Heart right ventricle (tissue), 16 donors: ENCODE measurements around the gene MGST2. TPM values are rescaled to one million over a fixed set of nuclear protein-coding genes. Genes with fewer than 3 reads are reported as not detected.
A peak's percentile ranks its signal among the peaks of the same experiment; 100 is the strongest.

ENCODE experiments used
- ATAC-seq, 8 donors: fragments of 200-7000 bp; cut with Tn5 transposase; one replicate each; pipeline ENCODE4 v1.9.1; 2020; ENCODE audit warnings: mild to moderate bottlenecking in 8 of 8, moderate library complexity in 8 of 8, moderate number of reproducible peaks in 1 of 8
- DNase-seq, 2 donors: peaks; one replicate each; pipeline ENCODE4 v3.0.0-alpha.2; 2020
- H3K27ac ChIP-seq, 10 donors: fragments of 200-600 bp; sonication (generic) in 2 of 10; one replicate each; pipeline versions ENCODE4 v1.5.0 to v1.8.0; 2020 to 2022; ENCODE audit warnings: mild to moderate bottlenecking in 3 of 10
- H3K27me3 ChIP-seq, 7 donors: fragments of 200-600 bp; one replicate each; pipeline ENCODE4 v1.8.0; 2021 to 2022; ENCODE audit warnings: mild to moderate bottlenecking in 2 of 7
- H3K36me3 ChIP-seq, 9 donors: fragments of 200-600 bp; sonication (generic) in 1 of 9; one replicate each; pipeline versions ENCODE4 v1.5.0 to v1.8.0; 2020 to 2022; ENCODE audit warnings: mild to moderate bottlenecking in 2 of 9
- H3K4me1 ChIP-seq, 9 donors: fragments of 200-600 bp; sonication (generic) in 1 of 9; one replicate each; pipeline versions ENCODE4 v1.5.0 to v1.8.0; 2020 to 2022; ENCODE audit warnings: mild to moderate bottlenecking in 4 of 9
- H3K4me3 ChIP-seq, 10 donors: fragments of 200-600 bp; sonication (generic) in 2 of 10; one replicate each; pipeline versions ENCODE4 v1.5.0 to v1.8.0; 2020 to 2022; ENCODE audit warnings: mild to moderate bottlenecking in 7 of 10, moderate library complexity in 2 of 10
- H3K9me3 ChIP-seq, 11 donors: fragments of 200-600 bp in 10 of 11; sonication (generic) in 2 of 11; one replicate each; pipeline versions ENCODE4 v1.5.0 to v1.8.0; 2013 to 2022; ENCODE audit warnings: mild to moderate bottlenecking in 2 of 11, control low read depth in 1 of 11, moderate library complexity in 1 of 11
- CTCF ChIP-seq, 9 donors: fragments of 200-600 bp; sonication (generic) in 2 of 9; IDR thresholded peaks; one replicate each; pipeline versions ENCODE4 v1.5.0 to v1.8.0; 2021 to 2022; ENCODE audit warnings: antibody characterized with exemption in 9 of 9, mild to moderate bottlenecking in 5 of 9, moderate library complexity in 1 of 9
- WGBS, 2 donors: extraction: QIAGEN DNeasy Blood & Tissue Kit; methylation state at CpG; one replicate each; pipeline ENCODE4 v1.1.7; 2013; ENCODE audit warnings: inconsistent platforms in 1 of 2; 5-methylcytosine and 5-hydroxymethylcytosine counted together
- intact Hi-C, 10 donors: fragments of 100-400 bp; cut with DNase I; formaldehyde crosslinking; loops; one replicate each; pipeline versions ENCODE4 v1.11.1 to v1.14.2; 2022
- long read RNA-seq, 3 donors: library from polyadenylated mRNA; unstranded; transcript quantifications; one replicate each; pipeline ENCODE4 v2.0.0, GENCODE V29; 2020 to 2021
- polyA plus RNA-seq, 2 donors: library from polyadenylated mRNA; stranded (reverse); fragments of 200-250 nt; gene quantifications; one replicate each; pipeline ENCODE4 v1.2.3, GENCODE V29; 2013
- total RNA-seq, 10 donors: library from RNA; stranded (reverse); fragmentation: NEBNext Ultra II Directional in 3 of 10; extraction: Animal tissue kit (Norgen Biotek cat#: 25700) in 3 of 10; gene quantifications; one replicate each; pipeline versions ENCODE4 v1.2.1 to v1.2.4, GENCODE V29; 2021 to 2023
- donor health status: Arrhythmogenic right ventricular cardiomyopathy.
- donor health status: ischemic (EF 13 %, LVEDD 7.1; RV severe dilation, severe dysfunction).
- donor health status: healthy with polysubstance abuse.
- donor health status: DM: no; HTN: yes; CAD: no.
- donor health status: DM: no; HTN: no; CAD: no.
- donor health status: ischemic (EF 25% LVEDD 6.9; RV normal size, moderate dysfunction).
- donor health status: ischemic (EF 25% LVEDD 5.7; RV mildly dilated, moderate dysfunction).
- donor health status: healthy.
- donor health status: DM: yes; HTN: yes; CAD: no.
- donor health status: Ischemic cardiomyopathy.
- donor health status: ischemic (EF 35%, LVEDD 5.7; RV mildly dilated, moderate dysfunction).
- donor health status: nonischemic (EF 11% LVEDD 7.7; RV severe dilation, severe dysfunction).
- donor health status: DM: yes; HTN: yes; CAD: no.
- donor health status: PGD.
- donor health status: ischemic (EF 29% LVEDD 5.4; RV normal size, mild dysfunction).
- donor health status: nonischemic (EF 23%, LVEDD 6.1; RV moderate dilation, normal function).

MGST2 gene
- total RNA-seq (100 to 1,000 TPM in 9 of 10 donors, 10 to 100 TPM in 1; 99.1 to 125 (median 107) TPM), polyA plus RNA-seq (100 to 1,000 TPM in 1 of 2 donors, 10 to 100 TPM in 1; 97.6 to 203 TPM)
- long read RNA-seq, donor 1, transcript MGST2-201 (5 exons, 801 nt), result major isoform, 17 of 38 reads
- long read RNA-seq, donor 1, partial matches to known transcripts, result 7 of 38 reads
- long read RNA-seq, donor 1, other reads (novel, unspliced or antisense), result 10 of 38 reads
- long read RNA-seq, donor 2, transcript MGST2-201 (5 exons, 801 nt), result major isoform, 18 of 33 reads
- long read RNA-seq, donor 2, partial matches to known transcripts, result 1 of 33 reads
- long read RNA-seq, donor 2, other reads (novel, unspliced or antisense), result 9 of 33 reads
- long read RNA-seq, donor 3, partial matches to known transcripts, result 2 of 10 reads
- long read RNA-seq, donor 3, other reads (novel, unspliced or antisense), result 4 of 10 reads

DNA sequence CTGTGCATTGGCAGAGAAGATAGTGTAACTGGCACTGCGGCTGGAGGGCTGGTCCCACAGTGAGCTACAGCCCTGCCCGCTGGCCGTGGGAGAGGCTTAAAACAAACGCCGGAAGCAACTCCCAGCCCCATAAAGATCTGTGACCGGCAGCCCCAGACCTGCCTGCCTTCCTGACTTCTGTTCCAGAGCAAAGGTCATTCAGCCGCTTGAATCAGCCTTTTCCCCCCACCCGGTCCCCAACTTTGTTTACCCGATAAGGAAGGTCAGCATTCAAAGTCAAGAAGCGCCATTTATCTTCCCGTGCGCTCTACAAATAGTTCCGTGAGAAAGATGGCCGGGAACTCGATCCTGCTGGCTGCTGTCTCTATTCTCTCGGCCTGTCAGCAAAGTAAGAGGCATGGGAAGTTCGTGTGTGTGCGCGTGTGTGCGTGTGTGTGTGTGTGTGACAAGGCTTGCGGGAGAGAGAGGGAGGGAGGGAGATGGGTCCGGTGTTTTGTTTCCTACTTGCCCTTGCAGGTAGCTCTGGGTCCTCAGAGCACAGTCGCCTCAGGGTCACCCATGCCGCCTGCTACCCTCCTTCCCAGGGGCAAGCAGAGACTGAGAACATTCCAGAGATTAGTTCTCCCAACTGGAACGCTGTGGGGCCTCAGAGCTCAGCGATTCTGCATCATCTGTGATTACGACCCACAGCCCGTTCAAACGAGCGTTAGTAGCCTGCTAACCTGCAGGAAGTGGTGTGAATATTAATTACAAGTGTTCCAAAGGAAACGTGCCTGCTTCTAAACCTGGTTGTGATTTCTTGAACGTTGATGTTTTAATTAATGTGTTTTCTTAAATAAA, at the start of gene MGST2:
Gene MGST2 (plus strand): TSS at position 130 of the 840 bp plus-strand sequence. CDS start 201 bp downstream, at position 331.
- Histone ChIP-seq H3K36me3 (no peaks in the 10 kb centered on the region), H3K27ac (peak within 1 kb of the TSS; percentile 74 to 95 (median 92)), H3K4me1 (peaks cover 0 to 70% (median 46%) of the 10 kb centered on the region in 9 donors), H3K4me3 (peak within 1 kb of the TSS; percentile 27 to 68 (median 58)), H3K27me3 (no peaks in the 10 kb centered on the region), H3K9me3 (no peaks in the 10 kb centered on the region)
- peak in 1 of 9 donors; percentile 7 for TF ChIP-seq CTCF (IDR thresholded peaks at IDR 0.05)
- intact Hi-C loops, result loop anchor here in 2 of 10 donors (5.0 to 10.0 kb wide), 4 partner anchors 49 to 589 kb away; partner anchors contain the start of gene MAML3 (in 1 of the 2)
- DNase-seq (peak; percentile 80 to 85), ATAC-seq (peak; percentile 87 to 96 (median 94))
- WGBS, 2 donors, result 0 to 1% methylated on average over 32 of the region's 32 CpGs

- H3K4me3 ChIP-seq, result no peak overlapping the region
- peak in 8 of 9 donors; percentile 14 to 38 (median 26) for TF ChIP-seq CTCF (IDR thresholded peaks at IDR 0.05)
- WGBS, 2 donors, result 57 to 58% methylated on average over 7 of the region's 7 CpGs
- H3K27ac ChIP-seq, result no peak overlapping the region
- no peaks in the 10 kb centered on the region for H3K36me3 ChIP-seq
- intact Hi-C loops, result no loop called here
- no peak for DNase-seq
- no peak for ATAC-seq
- no peaks in the 10 kb centered on the region for H3K4me1 ChIP-seq
- no peaks in the 10 kb centered on the region for H3K9me3 ChIP-seq
- no peaks in the 10 kb centered on the region for H3K27me3 ChIP-seq
Observed at GRCh38 chr4:139617702-139618490, 47.7 kb upstream of the MGST2 start.

DNA sequence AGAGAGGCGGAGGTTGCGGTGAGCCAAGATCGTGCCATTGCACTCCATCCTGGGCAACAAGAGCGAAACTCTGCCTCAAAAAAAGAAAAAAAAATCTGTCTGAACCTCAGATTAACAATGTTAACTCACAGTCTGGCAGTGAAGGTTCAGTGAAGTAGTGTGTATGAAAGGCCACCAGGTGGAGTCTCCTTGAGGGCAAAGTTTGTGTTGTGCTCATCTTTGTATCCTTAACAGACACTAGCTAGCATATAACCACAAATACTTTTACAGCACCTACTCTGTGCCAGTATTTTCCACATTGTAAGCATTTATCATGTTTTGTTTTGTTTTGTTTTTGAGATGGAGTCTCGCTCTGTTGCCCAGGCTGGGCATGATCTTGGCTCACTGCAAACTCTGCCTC, 46.0 kb upstream of the MGST2 start:
- ATAC-seq, result no peak
- intact Hi-C loops, result no loop called here

More for the DNA sequence above, 46.0 kb upstream of the MGST2 start:
- H3K27me3 ChIP-seq, result no peaks in the 10 kb centered on the region
- no peak for DNase-seq
- no peaks in the 10 kb centered on the region for H3K36me3 ChIP-seq
- H3K4me3 ChIP-seq, result no peak overlapping the region
- H3K4me1 ChIP-seq, result no peaks in the 10 kb centered on the region
- H3K27ac ChIP-seq, result no peak overlapping the region
- no peaks in the 10 kb centered on the region for H3K9me3 ChIP-seq
- WGBS, 2 donors, result 92 to 95% methylated on average over 5 of the region's 5 CpGs
- TF ChIP-seq CTCF (IDR thresholded peaks at IDR 0.05), result peak in 6 of 9 donors; percentile 36 to 57 (median 41)
